Vagina (tissue), 2 donors: Measurements from ENCODE around the gene SERPINH1. TPM values are rescaled to one million over a fixed set of nuclear protein-coding genes. Genes with fewer than 3 reads are reported as not detected.

Source experiments
- DNase-seq, 2 donors: peaks; one replicate each; pipeline ENCODE4 v3.0.0-alpha.2; 2017; ENCODE audit errors: extremely low spot score in 2 of 2
- H3K27ac ChIP-seq: fragments of 200-600 bp; sonication (generic); one replicate; pipeline ENCODE4 v1.5.1; 2019
- H3K27me3 ChIP-seq: fragments of 200-600 bp; sonication (generic); one replicate; pipeline ENCODE4 v1.5.1; 2019
- H3K36me3 ChIP-seq, 2 donors: fragments of 200-600 bp; sonication (generic); one replicate each; pipeline ENCODE4 v1.5.1; 2017 to 2019
- H3K4me1 ChIP-seq: fragments of 200-600 bp; sonication (generic); one replicate; pipeline ENCODE4 v1.5.1; 2019
- H3K4me3 ChIP-seq, 2 donors: fragments of 200-600 bp; sonication (generic); 1 replicate in 1 of 2; 2 replicates in 1 of 2; pipeline ENCODE4 v1.5.1; 2016 to 2019
- H3K9me3 ChIP-seq: fragments of 200-600 bp; sonication (generic); one replicate; pipeline ENCODE4 v1.5.1; 2019
- POLR2A ChIP-seq, 2 donors: fragments of 450-650 bp; IDR thresholded peaks; one replicate each; pipeline ENCODE4 v1.6.1; 2017; ENCODE audit warnings: antibody characterized with exemption in 2 of 2, mild to moderate bottlenecking in 2 of 2, moderate library complexity in 2 of 2
- POLR2AphosphoS5 ChIP-seq, 2 donors: sonication (generic); formaldehyde crosslinking; IDR thresholded peaks; one replicate each; pipeline ENCODE4 v1.9.0; 2017; ENCODE audit warnings: antibody characterized with exemption in 2 of 2, mild to moderate bottlenecking in 2 of 2, low read depth in 1 of 2; ENCODE audit not compliant: insufficient read depth in 1 of 2
- intact Hi-C: fragments of 100-400 bp; cut with DNase I; formaldehyde crosslinking; loops from one replicate; pipeline ENCODE4 v1.15.1; 2023
- total RNA-seq: library from RNA; depleted of rRNA; stranded (reverse); fragments of >200 nt; gene quantifications from one replicate; pipeline ENCODE4 v1.2.3, GENCODE V29; 2016
- TF ChIP-seq, protein P1 (sequence below), 3 experiments: fragments of 450-650 bp in 2 of 3; fragments of 200-600 bp in 1 of 3; sonication (generic) in 1 of 3; IDR thresholded peaks; one replicate each; pipeline ENCODE4 v1.5.1; 2017 to 2019; ENCODE audit warnings: antibody characterized with exemption in 3 of 3, mild to moderate bottlenecking in 2 of 3, moderate library complexity in 2 of 3

Gene SERPINH1
- total RNA-seq, 1 donor from 2014 or later: 257 TPM

DNA sequence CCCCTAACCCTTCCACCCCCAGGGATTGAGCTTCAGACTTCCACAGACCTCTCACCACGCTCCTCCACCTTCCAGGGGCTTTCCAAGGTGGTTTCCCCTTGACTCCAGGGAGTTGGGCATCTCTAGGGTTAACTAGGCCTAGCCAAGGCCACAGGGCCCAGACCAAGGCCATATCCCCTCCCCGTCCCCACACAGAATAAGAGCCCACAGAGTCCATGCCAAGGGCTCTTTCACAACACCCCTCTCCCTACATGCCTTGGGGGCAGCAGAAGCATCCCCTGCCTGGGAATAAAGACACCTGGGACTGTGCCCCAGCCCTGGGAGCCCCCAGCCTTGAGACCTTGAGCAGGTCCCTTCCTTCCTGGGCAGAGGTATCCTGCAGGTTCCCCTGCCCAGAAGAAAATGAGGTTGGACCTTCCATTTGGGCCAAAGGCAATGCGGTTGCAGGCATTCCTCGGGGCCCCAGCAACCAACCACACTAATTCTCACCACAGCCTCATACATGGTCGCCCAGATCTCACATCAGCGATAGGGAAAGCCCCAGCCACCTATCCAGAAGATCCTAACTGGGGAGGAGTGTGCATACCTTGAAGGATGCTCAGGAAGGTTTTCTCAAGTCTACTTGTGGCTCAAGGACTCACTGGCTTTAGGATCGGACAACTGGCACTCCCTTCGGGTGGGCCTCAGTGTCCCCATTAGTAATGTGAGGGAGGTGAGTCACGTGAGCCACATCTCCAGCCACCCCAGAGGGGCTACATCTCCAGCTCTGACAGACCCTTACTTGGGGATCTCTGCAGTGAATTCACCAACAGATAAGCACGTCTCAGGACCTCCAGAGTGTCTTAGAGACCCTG lies 38.0 kb upstream of the SERPINH1 start:
- H3K4me3 ChIP-seq: peak overlapping the region; percentile 61 to 81
- DNase-seq: no peak
- H3K9me3 ChIP-seq: no peaks in the 10 kb centered on the region
- TF ChIP-seq, protein P1, sequence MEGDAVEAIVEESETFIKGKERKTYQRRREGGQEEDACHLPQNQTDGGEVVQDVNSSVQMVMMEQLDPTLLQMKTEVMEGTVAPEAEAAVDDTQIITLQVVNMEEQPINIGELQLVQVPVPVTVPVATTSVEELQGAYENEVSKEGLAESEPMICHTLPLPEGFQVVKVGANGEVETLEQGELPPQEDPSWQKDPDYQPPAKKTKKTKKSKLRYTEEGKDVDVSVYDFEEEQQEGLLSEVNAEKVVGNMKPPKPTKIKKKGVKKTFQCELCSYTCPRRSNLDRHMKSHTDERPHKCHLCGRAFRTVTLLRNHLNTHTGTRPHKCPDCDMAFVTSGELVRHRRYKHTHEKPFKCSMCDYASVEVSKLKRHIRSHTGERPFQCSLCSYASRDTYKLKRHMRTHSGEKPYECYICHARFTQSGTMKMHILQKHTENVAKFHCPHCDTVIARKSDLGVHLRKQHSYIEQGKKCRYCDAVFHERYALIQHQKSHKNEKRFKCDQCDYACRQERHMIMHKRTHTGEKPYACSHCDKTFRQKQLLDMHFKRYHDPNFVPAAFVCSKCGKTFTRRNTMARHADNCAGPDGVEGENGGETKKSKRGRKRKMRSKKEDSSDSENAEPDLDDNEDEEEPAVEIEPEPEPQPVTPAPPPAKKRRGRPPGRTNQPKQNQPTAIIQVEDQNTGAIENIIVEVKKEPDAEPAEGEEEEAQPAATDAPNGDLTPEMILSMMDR (IDR thresholded peaks at IDR 0.05): no peak
- no peak for TF ChIP-seq POLR2A (IDR thresholded peaks at IDR 0.05)
- TF ChIP-seq POLR2AphosphoS5 (IDR thresholded peaks at IDR 0.05; ENCODE audit: insufficient read depth in 1 of 2, low read depth in 1 of 2): no peak
- no peaks in the 10 kb centered on the region for H3K36me3 ChIP-seq
- H3K4me1 ChIP-seq: peaks cover 31% of the 10 kb centered on the region
- intact Hi-C loops: loop anchor here (10.0 kb wide), 1 partner anchor 239 kb away; no protein-coding TSS in a partner anchor
- no peak overlapping the region for H3K27ac ChIP-seq
- H3K27me3 ChIP-seq: no peaks in the 10 kb centered on the region

DNA sequence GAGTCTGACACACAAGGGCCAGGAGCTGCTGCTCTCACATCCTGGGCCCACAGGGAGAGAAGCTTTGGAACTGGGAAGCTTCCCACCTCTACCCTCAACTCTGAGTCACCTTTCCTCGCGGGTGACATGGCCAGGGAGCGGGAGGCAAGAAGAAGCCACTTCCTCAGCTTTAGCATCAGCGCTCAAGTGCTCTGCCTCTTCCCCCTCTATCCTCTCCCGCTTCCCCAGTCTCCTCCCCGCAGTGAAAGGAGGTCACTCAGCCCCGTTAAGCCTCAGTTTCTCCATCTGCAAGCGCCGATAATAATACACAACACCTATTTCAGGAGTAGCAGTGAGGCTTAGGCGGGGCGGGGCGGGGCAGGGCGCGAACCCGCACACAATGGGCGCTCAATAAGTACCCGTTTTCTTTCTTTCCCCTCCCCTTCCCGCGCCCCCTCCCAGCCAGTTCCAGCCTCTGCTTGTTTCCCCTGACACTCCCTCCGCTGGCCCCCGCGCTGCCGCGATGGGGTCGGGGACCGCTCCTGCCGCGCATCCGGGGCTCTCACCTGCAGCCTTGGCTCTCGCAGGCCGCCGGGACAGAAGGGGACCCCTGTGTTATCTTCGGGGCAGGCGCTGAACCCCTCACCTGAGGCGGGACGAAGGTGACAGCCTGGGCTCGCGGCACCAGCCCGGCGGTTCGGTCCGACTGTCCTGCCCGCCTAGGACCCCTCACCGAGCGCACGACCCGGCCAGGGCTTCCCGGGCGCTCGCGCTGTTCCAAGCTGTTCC lies 37.2 kb upstream of the SERPINH1 start:
- H3K27me3 ChIP-seq: no peaks in the 10 kb centered on the region
- peak overlapping the region; percentile 57 for H3K27ac ChIP-seq
- TF ChIP-seq, protein P1 (IDR thresholded peaks at IDR 0.05): no peak
- TF ChIP-seq POLR2AphosphoS5 (IDR thresholded peaks at IDR 0.05; ENCODE audit: insufficient read depth in 1 of 2, low read depth in 1 of 2) (no peak), POLR2A (IDR thresholded peaks at IDR 0.05) (no peak)
- H3K4me3 ChIP-seq: peak overlapping the region; percentile 61 to 81
- no peaks in the 10 kb centered on the region for H3K36me3 ChIP-seq
- intact Hi-C loops: loop anchor here (10.0 kb wide), 1 partner anchor 240 kb away; no protein-coding TSS in a partner anchor
- H3K4me1 ChIP-seq: peaks cover 31% of the 10 kb centered on the region
- H3K9me3 ChIP-seq: no peaks in the 10 kb centered on the region
- no peak for DNase-seq

DNA sequence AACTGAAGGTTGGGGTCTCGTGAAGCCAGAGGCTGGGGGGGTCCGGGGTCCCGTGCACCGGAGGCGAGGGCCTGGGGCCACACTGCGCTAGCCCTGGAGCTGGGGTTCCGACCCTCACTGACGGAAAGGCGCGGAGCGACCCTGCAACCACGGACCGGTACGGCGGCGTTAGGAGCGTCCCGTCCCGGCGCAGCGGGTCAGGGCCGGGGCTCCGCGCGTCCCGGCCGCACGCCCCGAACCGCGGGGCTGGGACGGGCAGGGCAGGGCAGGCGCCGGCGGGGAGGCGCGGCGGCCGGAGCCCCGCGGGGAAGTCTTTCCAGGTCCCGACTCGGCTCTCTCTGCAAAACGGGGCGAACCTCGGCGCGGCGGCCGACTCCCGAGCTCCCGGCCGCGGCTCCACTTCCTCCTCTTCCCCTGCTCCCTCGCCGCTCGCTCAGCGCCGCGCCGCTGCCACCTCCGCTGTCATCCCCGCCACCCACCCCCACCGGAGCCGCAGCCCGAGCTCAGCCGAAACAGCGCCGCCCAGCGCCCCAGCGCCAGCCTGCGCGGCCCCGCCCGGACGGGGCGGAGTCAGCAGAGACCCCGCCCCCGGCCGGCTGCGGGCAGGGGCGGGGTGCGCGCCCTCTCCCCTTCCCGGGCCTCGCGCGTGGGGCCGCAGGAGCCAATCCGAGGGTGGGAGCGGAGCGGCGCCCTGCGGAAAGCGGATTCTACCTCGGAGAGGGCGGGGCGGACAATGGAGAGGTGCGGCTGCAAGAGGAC lies 36.4 kb upstream of the SERPINH1 start, which contains the start of gene GDPD5:
Gene GDPD5 (minus strand): TSS at position 509 of the 759 bp plus-strand sequence. CDS start 48,206 bp downstream, outside the sequence.
- TF ChIP-seq POLR2AphosphoS5 (IDR thresholded peaks at IDR 0.05; ENCODE audit: insufficient read depth in 1 of 2, low read depth in 1 of 2): no peak
- TF ChIP-seq POLR2A (IDR thresholded peaks at IDR 0.05): no peak
- TF ChIP-seq, protein P1 (IDR thresholded peaks at IDR 0.05): peak in 1 of 3 experiments; percentile 51
- no peaks in the 10 kb centered on the region for H3K9me3 ChIP-seq
- peaks cover 31% of the 10 kb centered on the region for H3K4me1 ChIP-seq
- intact Hi-C loops: loop anchor here (10.0 kb wide), 1 partner anchor 241 kb away; no protein-coding TSS in a partner anchor
- H3K27ac ChIP-seq: peak within 1 kb of the TSS; percentile 74
- no peaks in the 10 kb centered on the region for H3K36me3 ChIP-seq
- no peak for DNase-seq
- H3K4me3 ChIP-seq: peak within 1 kb of the TSS; percentile 61 to 81
- no peaks in the 10 kb centered on the region for H3K27me3 ChIP-seq

DNA sequence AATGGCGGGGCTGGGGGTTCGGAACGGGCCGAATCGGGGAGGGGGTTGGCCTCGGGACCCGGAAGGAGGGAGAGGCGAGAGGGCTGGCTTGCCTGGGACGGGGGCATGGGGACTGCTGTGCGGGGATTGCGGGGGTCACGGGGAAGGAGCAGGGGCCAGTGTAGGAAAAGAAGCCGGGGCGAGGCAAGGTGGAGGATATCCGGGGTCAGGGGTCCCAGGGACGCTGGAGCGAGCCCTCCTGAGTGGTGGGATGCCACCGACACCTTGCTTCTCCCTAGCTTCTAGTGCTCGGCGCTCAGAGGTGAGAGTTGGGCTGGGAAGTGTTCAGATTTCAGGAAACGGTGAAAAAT lies 35.9 kb upstream of the SERPINH1 start:
- Histone ChIP-seq H3K9me3 (no peaks in the 10 kb centered on the region), H3K4me1 (peaks cover 31% of the 10 kb centered on the region), H3K4me3 (peak overlapping the region; percentile 61 to 81), H3K27ac (peak overlapping the region; percentile 74), H3K36me3 (no peaks in the 10 kb centered on the region), H3K27me3 (no peaks in the 10 kb centered on the region)
- intact Hi-C loops: loop anchor here (10.0 kb wide), 1 partner anchor 241 kb away; no protein-coding TSS in a partner anchor
- TF ChIP-seq POLR2AphosphoS5 (IDR thresholded peaks at IDR 0.05; ENCODE audit: insufficient read depth in 1 of 2, low read depth in 1 of 2) (no peak), POLR2A (IDR thresholded peaks at IDR 0.05) (no peak)
- no peak for DNase-seq

DNA sequence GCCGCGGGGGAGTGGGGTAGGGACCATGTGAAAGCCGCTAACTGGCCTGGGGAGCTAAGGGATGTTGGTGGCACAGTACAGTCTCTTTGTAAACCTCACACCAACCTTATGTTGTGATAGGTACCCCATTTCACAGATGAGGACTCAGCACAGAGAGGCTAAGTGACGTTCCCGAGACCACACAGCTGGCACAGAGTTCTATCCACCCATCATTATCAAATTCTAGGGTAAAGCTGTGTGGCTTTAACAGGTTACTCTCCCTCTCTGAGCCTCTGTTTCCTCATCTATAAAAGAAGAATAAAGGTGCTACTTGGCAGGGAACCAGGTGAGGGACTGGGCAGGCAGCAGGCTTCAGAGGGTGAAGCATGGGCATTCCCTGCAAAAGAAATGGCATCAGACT lies 34.9 kb upstream of the SERPINH1 start:
- H3K4me1 ChIP-seq: peaks cover 32% of the 10 kb centered on the region
- H3K36me3 ChIP-seq: no peaks in the 10 kb centered on the region
- no peak overlapping the region for H3K4me3 ChIP-seq
- H3K9me3 ChIP-seq: no peaks in the 10 kb centered on the region
- H3K27me3 ChIP-seq: no peaks in the 10 kb centered on the region
- no peak for DNase-seq
- TF ChIP-seq POLR2AphosphoS5 (IDR thresholded peaks at IDR 0.05; ENCODE audit: insufficient read depth in 1 of 2, low read depth in 1 of 2) (no peak), POLR2A (IDR thresholded peaks at IDR 0.05) (no peak)
- TF ChIP-seq, protein P1 (IDR thresholded peaks at IDR 0.05): no peak
- intact Hi-C loops: loop anchor here (10.0 kb wide), 1 partner anchor 242 kb away; no protein-coding TSS in a partner anchor
- H3K27ac ChIP-seq: no peak overlapping the region
